Muscle layer of colon (tissue), 2 donors: Measurements from ENCODE around the gene PEF1.

Source experiments
- H3K27ac ChIP-seq: one replicate; pipeline ENCODE4 v1.7.0; 2013; ENCODE audit warnings: low read depth, mild to moderate bottlenecking, low read length, moderate library complexity
- H3K27me3 ChIP-seq, 2 donors: one replicate each; pipeline ENCODE4 v1.7.0; 2013; ENCODE audit warnings: low read length in 2 of 2, mild to moderate bottlenecking in 2 of 2; ENCODE audit not compliant: insufficient read depth in 2 of 2, control insufficient read depth in 1 of 2
- H3K36me3 ChIP-seq: one replicate; pipeline ENCODE4 v1.7.0; 2013; ENCODE audit warnings: mild to moderate bottlenecking, low read length; ENCODE audit not compliant: insufficient read depth
- H3K4me1 ChIP-seq: one replicate; pipeline ENCODE4 v1.7.0; 2013; ENCODE audit warnings: mild to moderate bottlenecking, low read length; ENCODE audit not compliant: insufficient read depth
- H3K4me3 ChIP-seq, 2 donors: one replicate each; pipeline ENCODE4 v1.7.0; 2013; ENCODE audit warnings: low read length in 2 of 2, low read depth in 1 of 2, mild to moderate bottlenecking in 1 of 2, moderate library complexity in 1 of 2
- H3K9ac ChIP-seq: one replicate; pipeline ENCODE4 v1.7.0; 2013; ENCODE audit warnings: low read length
- H3K9me3 ChIP-seq: one replicate; pipeline ENCODE4 v1.7.0; 2013; ENCODE audit warnings: mild to moderate bottlenecking, low read length
- donor health status: abdominal sarcoma.
- donor health status: Adenocarcinoma of cecum.

PEF1 gene

DNA sequence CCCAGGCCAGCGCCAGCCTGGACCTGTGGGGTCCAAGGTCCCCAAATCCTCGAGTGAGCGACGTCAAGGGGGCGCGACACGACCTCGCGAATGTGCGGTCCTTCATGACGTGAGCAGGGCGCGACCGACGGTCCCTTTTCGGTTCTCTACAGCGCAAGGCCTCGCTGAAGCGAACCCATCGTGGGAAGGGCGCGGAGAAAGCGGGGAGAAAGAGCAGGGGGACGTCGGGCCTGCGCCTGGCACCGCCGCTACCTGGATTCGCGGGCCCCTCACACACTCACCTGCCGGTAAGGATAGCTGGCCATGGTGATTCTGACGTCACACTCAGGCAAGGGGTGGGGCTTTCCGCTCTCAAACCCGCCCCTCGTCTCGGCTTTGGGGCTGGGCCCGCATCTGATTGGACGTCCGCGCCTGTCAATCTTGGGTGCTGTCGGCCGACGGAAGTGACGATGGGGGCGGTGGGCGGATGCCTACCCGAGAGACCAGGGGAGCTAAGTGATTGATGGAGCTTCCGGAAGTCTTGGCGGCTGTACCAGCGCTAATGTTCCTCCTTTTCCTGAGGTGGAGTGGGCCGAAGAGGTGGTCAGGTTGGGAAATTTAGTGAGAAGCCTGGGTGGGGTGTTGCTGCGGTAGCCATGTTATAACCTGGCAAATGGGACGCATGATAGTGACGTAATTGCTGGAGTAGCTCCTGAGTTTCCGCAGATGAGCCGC is at the start of gene PEF1:
Gene PEF1 (minus strand): TSS at position 317 of the 714 bp plus-strand sequence. CDS start 12 bp downstream, at position 305.
- Histone ChIP-seq H3K9me3 (no peaks in the 10 kb centered on the region), H3K9ac (peak within 1 kb of the TSS; percentile 63), H3K27me3 (no peaks in the 10 kb centered on the region), H3K36me3 (no peaks in the 10 kb centered on the region), H3K27ac (peak within 1 kb of the TSS; percentile 87), H3K4me1 (peaks cover 23% of the 10 kb centered on the region), H3K4me3 (peak within 1 kb of the TSS; percentile 66 to 70)

DNA sequence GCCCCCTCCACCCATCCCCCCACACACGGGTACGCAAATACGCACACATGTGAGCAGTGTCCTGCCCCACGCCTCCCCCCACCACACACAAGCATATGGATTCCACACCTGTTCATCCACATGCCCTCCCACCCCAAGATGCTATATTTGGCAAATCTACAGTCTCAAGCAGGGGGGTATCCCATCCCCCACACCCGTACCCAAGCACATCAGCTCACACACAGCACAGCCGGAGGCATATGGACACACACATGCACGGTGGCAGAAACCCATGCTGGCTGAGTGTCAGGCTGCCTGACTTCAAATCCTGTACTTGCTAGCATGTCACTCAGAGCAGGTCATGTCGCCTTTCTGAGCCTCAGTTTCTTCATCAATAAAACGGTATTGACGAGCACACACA is 48.6 kb upstream of the PEF1 start:
- Histone ChIP-seq H3K9ac (no peak overlapping the region), H3K36me3 (peaks cover 65% of the 10 kb centered on the region), H3K4me3 (no peak overlapping the region), H3K27me3 (no peaks in the 10 kb centered on the region), H3K9me3 (no peaks in the 10 kb centered on the region), H3K4me1 (peaks cover 25% of the 10 kb centered on the region), H3K27ac (no peak overlapping the region)

DNA sequence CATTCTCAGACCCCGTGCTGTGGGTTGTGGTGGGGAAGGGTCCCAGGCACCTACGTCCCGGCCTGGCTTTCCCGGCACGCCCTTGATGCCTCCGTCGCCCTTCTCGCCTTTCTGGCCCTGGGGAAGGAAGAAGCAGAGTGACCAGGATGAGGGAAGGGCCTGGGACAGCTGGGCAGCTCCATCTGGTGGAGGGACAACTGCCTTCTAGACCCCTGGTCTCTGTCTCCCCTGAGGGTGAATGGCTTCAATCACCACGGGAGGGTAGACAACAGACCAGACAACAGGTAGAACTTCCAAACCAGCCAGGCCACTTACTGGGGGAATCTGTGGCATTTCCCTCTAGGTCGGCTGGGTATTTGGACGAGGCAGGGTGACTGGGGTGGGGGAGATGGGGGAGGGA is 47.3 kb upstream of the PEF1 start:
- H3K9ac ChIP-seq: no peak overlapping the region
- peaks cover 52% of the 10 kb centered on the region for H3K36me3 ChIP-seq
- H3K4me3 ChIP-seq: no peak overlapping the region
- no peaks in the 10 kb centered on the region for H3K9me3 ChIP-seq
- H3K27ac ChIP-seq: no peak overlapping the region
- H3K4me1 ChIP-seq: peaks cover 32% of the 10 kb centered on the region
- H3K27me3 ChIP-seq: no peaks in the 10 kb centered on the region

DNA sequence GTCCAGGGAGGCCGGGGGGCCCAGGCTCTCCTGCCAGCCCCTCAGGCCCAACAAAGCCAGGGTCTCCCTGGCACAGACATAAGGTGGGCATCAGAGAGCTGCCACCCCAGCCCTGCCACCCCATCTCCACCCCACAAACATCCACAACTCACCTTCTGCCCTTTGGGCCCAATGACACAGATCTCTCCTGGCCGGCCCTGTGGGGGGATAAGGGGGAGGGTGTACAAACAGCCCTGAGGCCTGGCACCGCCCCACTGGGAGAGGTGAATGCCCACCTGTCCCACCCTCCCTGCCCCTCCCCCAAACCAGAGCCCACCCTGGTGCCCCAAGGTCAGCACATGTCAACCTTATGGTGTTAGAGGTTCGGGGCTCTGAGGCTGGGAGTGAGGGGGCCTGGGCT is 46.8 kb upstream of the PEF1 start:
- Histone ChIP-seq H3K9me3 (no peaks in the 10 kb centered on the region), H3K36me3 (peaks cover 49% of the 10 kb centered on the region), H3K4me3 (no peak overlapping the region), H3K9ac (no peak overlapping the region), H3K27ac (no peak overlapping the region), H3K4me1 (peaks cover 33% of the 10 kb centered on the region), H3K27me3 (no peaks in the 10 kb centered on the region)

GRCh38 chr1:31690921-31691320 is 46.2 kb upstream of the PEF1 start:
- Histone ChIP-seq H3K4me3 (no peak overlapping the region), H3K36me3 (peaks cover 53% of the 10 kb centered on the region), H3K9ac (no peak overlapping the region), H3K27ac (no peak overlapping the region), H3K9me3 (no peaks in the 10 kb centered on the region), H3K4me1 (peaks cover 33% of the 10 kb centered on the region), H3K27me3 (no peaks in the 10 kb centered on the region)

GRCh38 chr1:31689854-31690253 is 45.2 kb upstream of the PEF1 start:
- Histone ChIP-seq H3K36me3 (peaks cover 51% of the 10 kb centered on the region), H3K4me1 (peaks cover 29% of the 10 kb centered on the region), H3K9ac (no peak overlapping the region), H3K27me3 (no peaks in the 10 kb centered on the region), H3K4me3 (no peak overlapping the region), H3K27ac (no peak overlapping the region), H3K9me3 (no peaks in the 10 kb centered on the region)

- H3K4me3 ChIP-seq: no peak overlapping the region
- H3K27me3 ChIP-seq: no peaks in the 10 kb centered on the region
- H3K36me3 ChIP-seq: peaks cover 50% of the 10 kb centered on the region
- no peak overlapping the region for H3K9ac ChIP-seq
- H3K27ac ChIP-seq: no peak overlapping the region
- H3K4me1 ChIP-seq: peaks cover 29% of the 10 kb centered on the region
- no peaks in the 10 kb centered on the region for H3K9me3 ChIP-seq
These were observed 44.7 kb upstream of the PEF1 start for GRCh38 chr1:31689379-31689778.

- H3K27ac ChIP-seq: peak overlapping the region; percentile 74
- H3K4me3 ChIP-seq: no peak overlapping the region
- peaks cover 29% of the 10 kb centered on the region for H3K4me1 ChIP-seq
- H3K9ac ChIP-seq: no peak overlapping the region
- no peaks in the 10 kb centered on the region for H3K9me3 ChIP-seq
- H3K27me3 ChIP-seq: no peaks in the 10 kb centered on the region
- peaks cover 40% of the 10 kb centered on the region for H3K36me3 ChIP-seq
These were observed 43.7 kb upstream of the PEF1 start for GRCh38 chr1:31688233-31688918.

DNA sequence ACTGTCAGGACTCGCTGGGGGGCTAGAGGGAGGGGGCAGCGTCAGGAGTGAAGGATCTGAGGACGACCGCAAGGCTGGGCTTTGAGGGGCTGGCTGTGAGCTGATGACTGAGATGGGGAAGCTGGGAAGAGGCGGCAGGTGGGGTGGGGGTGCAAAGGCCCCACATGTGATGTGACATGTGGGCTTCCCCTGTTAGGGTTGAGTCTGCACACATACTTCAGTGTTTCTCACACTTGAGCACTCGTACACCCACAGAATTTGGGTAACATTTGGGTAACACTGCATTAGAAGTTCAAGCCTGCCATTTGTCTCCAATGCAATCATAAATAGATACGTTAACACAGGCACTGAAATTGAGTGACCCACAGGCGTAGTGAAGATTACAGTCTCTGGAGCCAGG is 42.9 kb upstream of the PEF1 start:
- peaks cover 29% of the 10 kb centered on the region for H3K4me1 ChIP-seq
- H3K9ac ChIP-seq: no peak overlapping the region
- no peaks in the 10 kb centered on the region for H3K27me3 ChIP-seq
- H3K4me3 ChIP-seq: no peak overlapping the region
- peaks cover 35% of the 10 kb centered on the region for H3K36me3 ChIP-seq
- no peaks in the 10 kb centered on the region for H3K9me3 ChIP-seq
- peak overlapping the region; percentile 74 for H3K27ac ChIP-seq

DNA sequence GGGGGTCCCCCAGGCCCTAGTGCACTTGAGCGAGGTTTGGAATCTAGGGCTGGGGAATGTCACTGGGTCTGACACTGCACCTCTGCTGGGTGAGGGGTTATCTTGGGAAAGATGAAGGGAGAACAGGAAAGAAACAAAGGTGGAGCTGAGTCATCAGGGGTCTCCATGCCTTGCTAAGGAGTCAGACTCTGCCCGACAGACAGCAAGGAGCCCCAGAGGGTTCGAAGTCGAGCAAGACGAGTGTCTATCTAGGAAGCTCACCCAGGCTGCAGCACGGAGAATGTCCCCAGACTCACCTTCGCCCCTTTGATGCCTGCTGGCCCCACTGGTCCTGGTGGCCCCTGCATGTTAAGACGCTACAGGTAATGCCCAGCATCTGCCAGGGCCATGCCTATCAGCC is 41.1 kb upstream of the PEF1 start:
- peaks cover 36% of the 10 kb centered on the region for H3K36me3 ChIP-seq
- no peaks in the 10 kb centered on the region for H3K9me3 ChIP-seq
- H3K9ac ChIP-seq: no peak overlapping the region
- H3K4me1 ChIP-seq: peaks cover 33% of the 10 kb centered on the region
- H3K4me3 ChIP-seq: no peak overlapping the region
- H3K27me3 ChIP-seq: no peaks in the 10 kb centered on the region
- H3K27ac ChIP-seq: peak overlapping the region; percentile 23

GRCh38 chr1:31683997-31684396 is 39.3 kb upstream of the PEF1 start:
- H3K4me1 ChIP-seq: peaks cover 34% of the 10 kb centered on the region
- H3K4me3 ChIP-seq: no peak overlapping the region
- H3K27me3 ChIP-seq: no peaks in the 10 kb centered on the region
- H3K9ac ChIP-seq: no peak overlapping the region
- H3K36me3 ChIP-seq: peaks cover 26% of the 10 kb centered on the region
- H3K9me3 ChIP-seq: no peaks in the 10 kb centered on the region
- no peak overlapping the region for H3K27ac ChIP-seq

GRCh38 chr1:31681415-31681814 is 36.7 kb upstream of the PEF1 start:
- Histone ChIP-seq H3K27ac (peak overlapping the region; percentile 42), H3K9ac (no peak overlapping the region), H3K36me3 (peaks cover 23% of the 10 kb centered on the region), H3K9me3 (no peaks in the 10 kb centered on the region), H3K4me3 (no peak overlapping the region), H3K4me1 (peaks cover 24% of the 10 kb centered on the region), H3K27me3 (no peaks in the 10 kb centered on the region)
